SKM-1 treated with dmso at 0.1 percent for 144 hours (cell line): ENCODE results near the gene NEURL1B.

Experiments
- DNase-seq: peaks from one replicate; lab custom pipeline; 2025; ENCODE audit not compliant: unreplicated experiment; lab: John Stamatoyannopoulos, UW

NEURL1B gene

GRCh38 chr5:172712610-172713009 lies 71.5 kb downstream of the NEURL1B start:
- no peak for DNase-seq

DNA sequence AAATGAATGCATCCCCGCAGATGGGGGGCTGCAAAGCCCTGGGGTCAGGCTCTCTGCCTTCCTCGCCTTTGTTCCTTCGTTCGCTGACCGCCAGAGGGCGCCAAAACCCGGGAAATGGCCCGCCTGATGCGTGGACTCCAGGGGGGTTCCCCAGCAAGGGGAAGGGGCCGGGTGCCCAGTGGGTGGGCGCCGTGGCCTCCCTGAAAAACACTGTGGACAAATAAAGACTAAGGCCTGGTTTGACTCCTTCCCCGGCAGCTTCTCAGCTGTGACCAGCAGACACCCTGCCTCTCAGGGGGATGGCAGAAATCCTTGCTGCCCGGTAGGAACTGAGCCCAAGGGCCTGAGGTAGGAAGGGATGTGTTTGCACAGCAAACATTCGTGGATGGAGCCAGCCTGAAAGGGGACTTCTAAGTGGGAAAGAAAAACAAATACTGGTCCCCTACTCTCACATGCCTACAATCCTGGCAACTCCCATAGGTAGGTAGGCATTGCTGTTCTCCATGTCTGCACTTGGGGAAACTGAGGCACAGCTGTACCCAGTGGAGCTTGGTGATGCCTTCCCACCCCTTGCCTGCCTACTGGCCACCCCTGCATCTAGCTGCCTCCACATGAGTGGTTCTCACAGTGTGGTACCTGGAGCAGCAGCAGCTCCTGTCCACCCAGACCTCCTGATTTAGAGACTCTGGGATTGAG lies 72.2 kb downstream of the NEURL1B start:
- no peak for DNase-seq

GRCh38 chr5:172713809-172714490 lies 72.9 kb downstream of the NEURL1B start:
- no peak for DNase-seq

GRCh38 chr5:172714491-172715420 lies 73.7 kb downstream of the NEURL1B start:
- peak; percentile 54 for DNase-seq

DNA sequence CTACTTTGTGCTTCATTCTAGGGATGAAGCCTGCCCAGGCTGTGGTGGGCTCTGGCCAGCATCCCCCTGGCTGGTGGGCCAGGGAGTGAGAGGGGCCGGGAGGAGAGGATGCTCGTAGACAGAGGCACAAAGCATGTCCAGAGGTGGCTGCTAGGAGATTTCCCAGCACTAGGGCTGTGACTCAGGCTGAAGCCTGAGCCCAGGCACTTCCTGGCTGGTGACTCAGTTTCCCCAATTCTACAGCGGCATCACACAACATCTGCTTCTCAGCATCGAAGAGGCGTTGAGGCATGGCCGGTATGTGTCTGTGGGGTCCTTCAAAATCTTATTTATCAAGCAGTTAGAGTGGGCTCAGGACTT lies 74.3 kb downstream of the NEURL1B start:
- no peak for DNase-seq

DNA sequence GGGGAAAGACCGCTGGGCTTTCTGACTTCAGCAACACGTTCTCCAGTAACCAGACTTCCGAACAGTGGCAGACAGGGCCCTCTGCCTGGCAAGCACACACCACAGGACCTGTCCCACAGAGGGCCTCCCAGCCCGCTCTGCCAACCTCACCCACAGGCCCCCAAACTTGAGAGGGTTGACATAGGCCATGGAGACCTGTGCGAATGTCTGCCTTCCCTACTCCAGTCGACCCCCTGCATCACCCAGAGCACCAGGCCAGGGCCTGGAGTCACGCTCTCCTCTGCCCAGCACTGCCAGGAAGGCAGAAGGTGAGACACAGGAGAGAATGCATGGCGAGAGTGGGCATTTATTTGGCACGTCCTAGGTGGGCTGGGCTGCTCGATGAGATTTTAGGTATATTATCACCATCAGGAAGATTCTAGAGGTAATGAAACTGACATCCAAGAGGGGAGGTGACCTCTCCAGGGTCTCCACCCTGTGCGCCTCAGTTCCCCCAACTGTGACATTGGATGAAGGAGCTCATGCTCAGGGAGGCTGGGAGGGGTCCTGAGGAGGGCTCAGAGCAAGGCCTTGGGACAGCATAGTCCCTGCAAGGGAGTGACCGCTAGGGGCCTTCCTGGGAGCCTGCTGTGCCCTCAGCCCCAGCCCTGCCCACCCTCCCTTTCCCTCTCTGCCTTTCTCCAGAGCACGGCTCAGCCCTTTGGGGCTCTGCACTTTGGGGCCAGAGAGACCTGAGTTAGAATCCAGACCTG lies 75.0 kb downstream of the NEURL1B start:
- no peak for DNase-seq

DNA sequence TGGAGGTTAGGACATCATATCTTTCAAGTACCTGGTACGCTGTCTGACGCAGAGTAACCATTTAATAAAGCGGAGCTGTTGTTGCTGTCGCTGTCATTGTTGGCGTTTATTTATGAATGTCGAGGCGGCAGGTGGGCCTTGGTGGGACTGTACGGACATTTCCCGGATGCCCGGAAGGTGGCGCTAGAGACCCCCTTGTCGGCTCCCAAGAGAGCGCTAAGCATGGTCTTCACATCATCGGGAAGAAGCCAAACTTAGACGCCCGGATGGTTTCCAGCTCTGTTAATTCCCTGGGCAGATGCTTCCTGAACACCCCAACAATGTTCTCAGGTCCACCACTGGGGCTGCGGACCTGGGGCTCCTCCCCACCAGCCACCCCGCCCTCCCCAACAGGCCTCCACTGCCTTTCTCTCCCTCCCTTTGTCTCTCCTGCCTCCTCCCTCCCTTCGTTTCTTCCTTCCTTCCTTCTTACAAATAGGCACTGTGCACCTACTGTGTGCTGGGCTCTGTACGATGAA lies 75.8 kb downstream of the NEURL1B start:
- peak; percentile 22 for DNase-seq

DNA sequence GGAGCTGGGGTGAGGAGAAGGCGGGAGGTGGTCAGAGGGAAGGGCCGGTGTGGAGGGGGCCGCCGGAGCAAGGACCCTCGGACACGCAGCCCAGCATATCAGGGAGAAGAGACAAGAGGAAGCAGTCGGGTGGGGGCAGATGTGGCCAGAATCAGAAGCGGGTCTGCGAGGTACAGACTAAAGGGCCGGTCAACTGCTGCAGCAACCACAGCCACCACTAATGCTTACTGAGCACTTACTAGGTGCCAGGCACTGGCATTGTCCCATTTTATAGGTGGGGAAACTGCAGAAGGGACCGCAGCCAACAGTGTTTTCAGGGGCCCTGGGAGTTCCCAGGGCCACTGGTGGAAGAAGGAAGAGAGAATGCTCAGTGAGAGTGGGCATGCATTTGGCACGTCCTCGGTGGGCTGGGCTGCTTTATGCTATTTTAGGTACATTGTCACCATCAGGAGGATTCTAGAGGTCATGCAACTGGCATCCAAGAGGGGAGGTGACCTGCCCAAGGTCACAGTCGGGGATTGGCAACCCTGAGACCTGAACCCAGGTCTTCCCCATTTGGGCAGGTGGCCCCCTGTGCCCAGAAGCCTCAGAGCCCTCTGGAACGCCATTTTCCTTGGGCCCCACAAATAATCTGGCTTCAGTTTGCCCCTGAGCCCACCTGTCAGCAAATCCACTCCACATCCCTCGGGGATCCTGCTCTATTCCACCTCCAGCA lies 76.6 kb downstream of the NEURL1B start:
- no peak for DNase-seq

GRCh38 chr5:172718527-172719114 lies 77.6 kb downstream of the NEURL1B start:
- DNase-seq, result no peak

GRCh38 chr5:172719211-172719610 lies 78.1 kb downstream of the NEURL1B start:
- no peak for DNase-seq

- DNase-seq, result no peak
Measured at GRCh38 chr5:172720655-172721054, 79.6 kb downstream of the NEURL1B start.

DNA sequence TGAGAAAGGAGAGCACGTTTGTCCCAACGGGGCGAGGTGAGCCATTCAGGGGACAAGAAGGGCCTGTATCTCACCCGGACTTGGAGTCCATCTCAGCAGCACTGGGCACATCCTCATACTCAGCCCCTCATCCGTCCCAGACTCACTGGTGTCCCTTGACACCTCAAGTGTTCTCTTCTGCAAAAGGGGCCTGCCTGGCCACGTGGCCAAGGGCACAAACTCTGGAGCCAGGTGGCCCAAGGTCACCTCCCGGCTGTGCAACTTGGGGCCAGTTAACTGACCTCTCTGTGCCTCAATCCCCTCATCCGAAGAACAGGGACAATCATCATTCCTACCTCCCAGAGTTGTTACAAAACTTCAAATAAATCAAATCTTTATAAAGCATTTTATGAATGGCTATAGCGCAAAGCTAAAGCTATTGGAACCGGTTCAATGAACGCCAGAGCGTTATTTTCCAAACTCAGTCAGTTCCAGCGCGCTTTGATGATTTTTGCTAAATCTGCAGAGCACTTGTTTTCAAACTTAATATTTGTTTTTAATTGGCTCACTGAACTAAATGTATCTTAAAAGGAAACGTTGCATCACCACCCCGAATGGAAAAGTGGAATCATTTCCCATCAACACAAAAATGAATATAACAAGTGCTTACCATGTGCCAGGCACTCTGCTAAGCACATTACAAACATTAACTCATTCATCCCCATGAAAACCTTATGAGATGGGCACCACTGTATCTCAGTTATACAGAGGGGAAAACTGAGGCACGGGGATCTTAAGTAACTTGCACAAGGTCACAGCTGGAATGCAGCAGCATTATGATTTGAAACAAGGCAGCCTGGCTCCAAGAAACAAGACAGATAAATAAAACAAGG lies 80.6 kb downstream of the NEURL1B start:
- DNase-seq, result no peak

GRCh38 chr5:172722327-172722815 lies 81.3 kb downstream of the NEURL1B start:
- DNase-seq, result no peak

DNA sequence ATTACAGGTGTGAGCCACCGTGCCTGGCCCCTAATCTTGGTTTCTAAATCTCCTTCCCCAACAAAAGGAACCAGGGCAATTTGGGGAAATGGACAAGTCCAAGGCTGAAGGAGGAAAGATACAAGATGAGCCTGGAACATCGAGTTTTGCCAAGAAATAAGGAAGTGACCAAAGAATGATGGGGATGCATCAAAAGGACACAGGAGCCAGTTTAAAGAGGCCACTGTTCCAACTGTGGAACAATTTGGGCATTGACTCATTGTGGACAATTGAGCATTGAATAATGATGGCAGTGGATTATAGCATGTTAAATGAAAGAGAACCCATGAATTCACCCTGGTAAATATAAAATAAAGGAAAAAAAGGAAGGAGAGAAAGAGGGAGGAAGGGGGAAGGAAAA lies 82.4 kb downstream of the NEURL1B start:
- no peak for DNase-seq

DNA sequence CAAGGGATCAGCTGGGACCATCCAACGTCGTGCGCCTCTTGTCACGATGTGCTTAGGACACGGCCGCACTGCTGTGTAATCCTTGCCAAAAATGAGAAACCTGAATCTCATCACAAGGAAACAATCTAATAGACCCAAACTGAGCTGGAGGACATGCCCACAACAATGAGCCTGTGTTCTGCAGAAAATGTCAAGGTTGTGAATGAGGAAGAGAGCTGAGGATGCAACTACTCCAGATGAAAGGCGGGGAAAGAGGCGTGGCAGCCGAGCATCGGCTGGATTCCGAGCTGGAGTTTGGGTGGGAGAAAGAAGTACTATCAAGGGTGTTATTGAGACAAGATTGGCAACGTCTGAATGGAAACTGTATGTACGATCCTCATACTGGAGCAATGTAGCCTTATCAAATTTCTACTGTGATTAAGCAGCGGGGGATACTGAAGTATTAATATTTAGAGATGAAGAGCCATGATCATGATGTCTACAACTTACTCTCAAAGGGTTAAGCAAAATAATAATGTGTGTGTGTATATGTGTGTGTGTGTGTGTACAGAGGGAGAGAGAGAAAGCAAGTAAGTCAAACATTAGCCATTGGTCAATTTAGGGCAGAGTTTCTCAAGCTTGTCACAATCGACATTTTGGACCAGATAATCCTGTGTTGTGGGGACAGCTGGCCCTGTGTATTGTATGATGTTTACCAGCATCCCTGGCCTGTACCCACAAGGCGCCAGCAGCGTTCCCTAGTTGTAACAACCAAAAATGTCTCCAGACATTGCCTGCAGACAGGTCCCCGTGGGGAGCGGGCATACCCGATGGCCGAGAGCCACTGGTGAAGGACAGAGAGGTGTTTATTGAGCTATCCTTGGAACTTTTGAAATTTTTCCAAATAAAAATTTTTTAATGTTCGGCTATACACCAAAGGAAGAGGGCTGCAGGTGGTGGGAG lies 83.5 kb downstream of the NEURL1B start:
- no peak for DNase-seq

DNA sequence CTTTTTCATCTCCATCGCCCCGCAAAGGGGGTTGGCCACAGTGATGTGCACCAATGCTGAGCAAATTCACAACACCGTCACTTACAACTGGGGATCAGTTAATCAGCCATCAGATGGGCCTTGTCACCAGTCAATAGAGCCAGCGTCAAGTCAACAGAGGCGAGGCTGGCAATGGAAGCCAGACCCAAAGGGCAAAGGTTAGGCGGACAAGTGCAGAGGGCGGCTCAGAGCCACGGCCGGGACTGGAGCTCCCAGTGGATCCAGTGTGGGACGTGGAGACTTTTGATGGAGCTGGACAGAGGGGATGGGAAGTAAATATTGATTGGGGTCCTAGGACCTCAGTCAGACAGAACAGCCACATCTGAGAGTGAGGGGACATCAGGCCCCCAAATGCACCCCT lies 84.2 kb downstream of the NEURL1B start:
- DNase-seq, result no peak

GRCh38 chr5:172725785-172726184 lies 84.7 kb downstream of the NEURL1B start:
- DNase-seq, result no peak

DNA sequence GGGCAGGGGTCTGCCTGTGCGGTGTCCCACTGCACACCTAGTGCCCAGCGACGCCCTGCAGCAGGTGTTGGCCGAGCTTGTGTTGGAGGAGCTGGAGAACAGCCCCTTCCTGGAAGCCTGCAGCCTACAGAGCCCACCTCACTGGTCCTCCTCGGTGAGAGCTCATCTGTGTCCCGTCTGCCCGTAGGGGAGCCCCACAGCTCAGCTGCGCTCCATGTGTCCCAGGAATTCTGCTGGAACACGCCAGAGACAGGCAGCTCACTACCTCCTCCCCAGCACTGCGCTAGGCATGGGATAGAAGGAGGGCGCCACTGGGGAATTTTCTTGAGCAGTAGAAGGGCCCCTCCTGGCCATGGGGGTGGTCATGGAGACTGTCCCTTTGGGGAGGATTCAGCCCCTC lies 85.9 kb downstream of the NEURL1B start:
- DNase-seq, result no peak
